Endothelial cell of umbilical vein (primary cell): ENCODE data around the gene EDAR.

Source experiments
- EZH2 ChIP-seq: IDR thresholded peaks from 2 replicates; pipeline ENCODE4 v1.6.1; 2012; ENCODE audit warnings: borderline replicate concordance, low read depth, mild to moderate bottlenecking, moderate library complexity, low read length, inconsistent platforms; ENCODE audit not compliant: severe bottlenecking
- POLR2A ChIP-seq: IDR thresholded peaks from 2 replicates; pipeline ENCODE4 v1.6.1; 2012; ENCODE audit warnings: low read depth, mild to moderate bottlenecking, control low read depth, low read length
- POLR2AphosphoS5 ChIP-seq: IDR thresholded peaks from 2 replicates; pipeline ENCODE4 v1.6.1; 2012; ENCODE audit warnings: low read depth, mild to moderate bottlenecking, control low read depth, low read length, moderate library complexity; ENCODE audit not compliant: insufficient read depth
- TF ChIP-seq, protein P1 (sequence below), 2 donors: IDR thresholded peaks; 1 replicate in 1 of 2; 2 replicates in 1 of 2; pipeline ENCODE4 v1.5.1; 2011; ENCODE audit warnings: low read length in 2 of 2, mild to moderate bottlenecking in 2 of 2, moderate library complexity in 2 of 2, control low read depth in 1 of 2, inconsistent platforms in 1 of 2, low read depth in 1 of 2; ENCODE audit not compliant: insufficient read depth in 1 of 2; ENCODE audit errors: extremely low read depth in 1 of 2
- TF ChIP-seq, protein P2 (sequence below): IDR thresholded peaks from 2 replicates; pipeline ENCODE4 v1.6.1; 2011; ENCODE audit not compliant: insufficient read depth, insufficient read length

DNA sequence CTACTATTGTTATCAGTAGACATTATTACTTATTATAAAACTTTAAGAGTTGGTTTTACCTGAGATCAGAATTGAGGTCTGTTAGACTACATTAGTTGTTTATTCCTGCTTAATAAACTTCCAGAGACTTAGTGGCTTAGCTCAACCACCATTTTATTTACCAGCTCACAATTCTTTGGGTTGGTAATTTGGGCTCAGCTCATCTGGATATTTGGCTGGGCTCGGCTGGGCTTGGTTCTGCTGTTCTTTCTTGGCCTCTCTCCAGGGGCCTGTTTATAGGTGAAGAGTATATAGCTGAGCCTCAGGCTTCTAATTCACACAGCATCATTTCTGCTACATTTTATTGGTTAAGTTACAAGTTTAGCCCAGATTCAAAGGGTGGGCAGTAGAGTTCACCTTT is 134.5 kb downstream of the EDAR start:
- TF ChIP-seq POLR2A (no peak), POLR2AphosphoS5 (no peak), EZH2 (no peak)
- TF ChIP-seq, protein P1, sequence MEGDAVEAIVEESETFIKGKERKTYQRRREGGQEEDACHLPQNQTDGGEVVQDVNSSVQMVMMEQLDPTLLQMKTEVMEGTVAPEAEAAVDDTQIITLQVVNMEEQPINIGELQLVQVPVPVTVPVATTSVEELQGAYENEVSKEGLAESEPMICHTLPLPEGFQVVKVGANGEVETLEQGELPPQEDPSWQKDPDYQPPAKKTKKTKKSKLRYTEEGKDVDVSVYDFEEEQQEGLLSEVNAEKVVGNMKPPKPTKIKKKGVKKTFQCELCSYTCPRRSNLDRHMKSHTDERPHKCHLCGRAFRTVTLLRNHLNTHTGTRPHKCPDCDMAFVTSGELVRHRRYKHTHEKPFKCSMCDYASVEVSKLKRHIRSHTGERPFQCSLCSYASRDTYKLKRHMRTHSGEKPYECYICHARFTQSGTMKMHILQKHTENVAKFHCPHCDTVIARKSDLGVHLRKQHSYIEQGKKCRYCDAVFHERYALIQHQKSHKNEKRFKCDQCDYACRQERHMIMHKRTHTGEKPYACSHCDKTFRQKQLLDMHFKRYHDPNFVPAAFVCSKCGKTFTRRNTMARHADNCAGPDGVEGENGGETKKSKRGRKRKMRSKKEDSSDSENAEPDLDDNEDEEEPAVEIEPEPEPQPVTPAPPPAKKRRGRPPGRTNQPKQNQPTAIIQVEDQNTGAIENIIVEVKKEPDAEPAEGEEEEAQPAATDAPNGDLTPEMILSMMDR (IDR thresholded peaks at IDR 0.05; ENCODE audit: extremely low read depth in 1 of 2, insufficient read depth in 1 of 2, low read depth in 1 of 2, low read length in 2 of 2), result no peak
- TF ChIP-seq, protein P2, sequence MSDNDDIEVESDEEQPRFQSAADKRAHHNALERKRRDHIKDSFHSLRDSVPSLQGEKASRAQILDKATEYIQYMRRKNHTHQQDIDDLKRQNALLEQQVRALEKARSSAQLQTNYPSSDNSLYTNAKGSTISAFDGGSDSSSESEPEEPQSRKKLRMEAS, result no peak
